Ramos (cell line): ENCODE measurements around the gene RGS19.

Experiments used
- in situ Hi-C: fragments of 300-500 bp; cut with MboI; formaldehyde crosslinking; loops from one replicate; pipeline ENCODE4 v1.14.3; 2022; ENCODE audit warnings: low sequenced_read_pairs; ENCODE audit not compliant: unreplicated experiment

The RGS19 gene

DNA sequence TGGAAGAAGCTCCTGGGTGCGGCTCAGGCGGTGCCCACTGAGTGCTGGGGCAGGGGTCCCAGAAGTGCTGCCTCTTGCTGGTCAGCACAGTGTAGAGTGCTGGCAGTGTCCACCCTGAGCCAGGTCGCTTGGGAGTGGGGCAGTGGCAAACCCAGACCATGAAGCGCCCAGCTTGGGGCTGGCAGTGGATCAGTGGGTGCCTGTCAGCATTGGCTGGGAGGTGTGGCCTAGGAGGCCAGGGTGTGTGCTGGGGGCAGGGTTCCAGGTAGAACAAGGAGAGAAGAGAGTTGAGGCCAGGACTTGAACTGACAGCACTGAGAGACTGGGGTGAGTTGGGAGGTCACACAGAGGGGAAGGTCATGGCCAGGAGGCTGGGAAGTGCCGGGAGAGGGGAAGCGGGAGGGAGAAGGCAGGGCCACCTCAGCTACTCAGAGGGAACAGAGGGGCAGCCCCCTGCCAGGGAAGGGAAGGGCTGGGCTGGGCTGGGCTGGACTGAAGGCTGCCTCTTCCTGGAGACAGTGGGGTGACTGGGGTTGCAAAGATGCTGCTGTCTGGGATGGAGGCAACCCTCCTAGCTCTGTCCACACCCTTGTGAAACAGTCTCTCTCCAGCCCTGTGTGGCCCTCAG lies 12.2 kb downstream of the RGS19 start:
- in situ Hi-C loops: no loop called here

DNA sequence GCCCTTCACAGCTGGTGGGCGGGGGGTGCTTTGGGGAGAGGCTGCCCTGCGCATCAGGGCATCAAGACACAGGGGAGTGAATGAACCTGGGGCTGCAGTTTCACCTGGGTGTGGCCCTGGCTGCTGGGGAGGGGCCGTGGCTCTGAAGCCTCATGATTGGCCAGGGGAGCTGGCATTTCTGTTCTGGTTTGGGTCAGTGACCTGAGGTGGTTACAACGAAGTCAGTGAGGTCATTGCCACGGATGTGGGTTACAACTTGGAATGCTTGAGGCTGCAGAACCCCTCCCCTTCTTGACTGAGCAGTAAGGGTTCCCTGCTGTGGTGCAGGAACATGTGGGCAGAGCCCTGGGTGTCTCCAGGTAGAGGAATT lies 13.4 kb downstream of the RGS19 start:
- in situ Hi-C loops: no loop called here

DNA sequence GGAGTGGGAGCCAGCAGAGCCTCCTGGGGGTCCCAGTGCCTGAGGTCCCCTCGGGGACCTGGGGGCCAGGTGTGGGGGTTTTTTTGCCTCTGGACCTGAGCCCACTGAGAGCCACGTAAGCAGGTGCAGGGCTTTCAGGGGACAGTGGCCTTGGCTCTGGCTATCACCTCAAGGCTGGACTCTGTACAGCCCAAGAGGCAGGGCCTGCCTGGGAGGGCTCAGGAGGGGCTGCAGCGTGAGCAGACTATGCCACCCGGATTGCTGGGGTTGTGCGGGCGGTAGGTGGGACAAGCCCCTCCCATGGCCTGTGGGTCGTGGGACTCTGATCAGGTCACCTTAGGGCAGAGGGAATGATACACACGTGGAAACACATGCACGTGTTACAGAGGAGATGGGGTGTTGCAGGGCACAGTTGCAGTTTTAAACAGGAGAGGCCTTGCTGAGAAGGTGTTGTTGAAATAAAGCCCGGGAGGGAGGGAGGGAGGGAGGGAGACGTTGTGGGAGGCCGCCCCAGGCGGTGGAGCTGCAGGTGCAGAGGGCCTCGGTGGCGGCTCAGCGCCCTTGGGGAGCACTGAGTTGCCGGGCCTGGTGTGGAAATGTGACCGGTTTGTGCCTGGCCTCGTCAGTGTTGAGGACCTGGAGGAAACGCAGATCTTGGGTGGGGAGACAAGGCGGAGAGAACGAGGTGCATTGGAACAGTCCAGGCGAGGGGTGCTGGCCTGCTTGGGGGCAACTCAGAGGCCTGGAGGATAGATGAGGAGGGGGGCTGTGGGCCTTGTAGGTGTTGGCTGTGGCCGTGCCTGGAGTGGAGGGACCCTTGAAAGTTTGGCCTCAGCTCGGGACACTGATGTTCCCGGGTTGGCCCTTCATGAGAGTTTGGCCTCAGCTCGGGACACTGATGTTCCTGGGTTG lies 14.0 kb downstream of the RGS19 start:
- in situ Hi-C loops: no loop called here

DNA sequence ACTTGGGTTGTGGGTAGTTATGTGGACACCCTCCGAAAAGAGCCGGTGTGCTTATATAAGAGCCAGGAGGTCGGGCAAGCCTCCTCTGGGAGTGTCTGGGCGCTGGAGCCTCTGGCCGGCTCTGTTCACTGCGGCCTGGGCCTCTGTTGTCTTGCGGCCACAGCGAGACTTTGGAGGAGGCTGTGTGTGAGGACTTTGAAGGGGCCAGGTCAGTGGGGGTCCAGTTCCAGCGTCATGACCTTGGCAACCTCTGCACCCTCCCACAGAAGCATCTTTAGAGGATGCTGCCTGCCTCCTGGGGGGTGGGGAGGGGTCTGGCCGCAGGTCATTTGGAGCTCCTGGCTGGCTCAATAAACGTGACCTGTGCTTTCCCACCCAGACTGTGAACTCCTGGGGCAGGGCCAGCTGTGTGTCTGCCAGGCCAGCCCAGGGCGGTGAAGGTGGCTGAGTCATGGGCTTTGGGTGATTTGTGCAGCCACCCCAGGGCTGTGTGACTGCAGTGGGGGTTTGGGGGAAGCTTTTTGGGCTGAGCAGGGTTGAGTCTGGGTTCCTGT lies 15.1 kb downstream of the RGS19 start:
- in situ Hi-C loops: no loop called here

DNA sequence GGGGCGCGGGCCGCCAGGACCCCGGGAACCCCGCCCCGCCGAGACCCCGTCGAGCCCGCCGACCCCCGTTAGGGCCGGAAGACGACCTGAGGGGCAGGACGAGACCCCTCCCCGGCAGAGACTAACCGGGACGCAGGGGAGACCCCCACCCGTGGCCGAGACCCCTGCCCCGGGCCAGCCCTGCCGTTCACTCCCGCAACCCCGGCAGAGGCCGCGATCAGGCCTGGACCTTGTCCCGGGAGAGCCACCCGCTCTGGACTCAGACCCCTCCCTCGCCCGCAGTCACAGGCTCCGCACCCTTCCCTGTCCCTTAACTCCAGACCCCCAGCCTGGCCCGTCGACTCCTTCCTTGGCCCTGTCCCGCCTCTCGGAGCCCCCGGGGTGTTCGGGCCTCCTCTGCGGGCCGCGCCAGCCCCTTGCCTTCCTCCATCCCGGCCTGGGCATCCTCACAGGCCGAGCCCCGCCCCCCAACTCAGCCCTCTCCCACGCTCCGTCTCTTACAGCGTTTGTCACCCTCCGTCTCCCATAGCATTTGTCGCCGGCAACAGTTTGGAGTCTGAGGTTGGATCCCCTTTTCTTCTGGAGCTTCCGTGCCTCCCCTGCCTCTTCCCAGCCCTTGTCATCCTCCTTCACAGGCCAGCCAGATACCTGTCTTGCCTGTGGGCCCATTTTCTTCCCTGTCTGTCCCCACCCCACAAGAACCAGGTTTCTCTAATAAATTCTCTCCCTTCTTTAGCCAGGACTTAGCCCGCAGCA lies 15.8 kb downstream of the RGS19 start:
- in situ Hi-C loops: no loop called here

DNA sequence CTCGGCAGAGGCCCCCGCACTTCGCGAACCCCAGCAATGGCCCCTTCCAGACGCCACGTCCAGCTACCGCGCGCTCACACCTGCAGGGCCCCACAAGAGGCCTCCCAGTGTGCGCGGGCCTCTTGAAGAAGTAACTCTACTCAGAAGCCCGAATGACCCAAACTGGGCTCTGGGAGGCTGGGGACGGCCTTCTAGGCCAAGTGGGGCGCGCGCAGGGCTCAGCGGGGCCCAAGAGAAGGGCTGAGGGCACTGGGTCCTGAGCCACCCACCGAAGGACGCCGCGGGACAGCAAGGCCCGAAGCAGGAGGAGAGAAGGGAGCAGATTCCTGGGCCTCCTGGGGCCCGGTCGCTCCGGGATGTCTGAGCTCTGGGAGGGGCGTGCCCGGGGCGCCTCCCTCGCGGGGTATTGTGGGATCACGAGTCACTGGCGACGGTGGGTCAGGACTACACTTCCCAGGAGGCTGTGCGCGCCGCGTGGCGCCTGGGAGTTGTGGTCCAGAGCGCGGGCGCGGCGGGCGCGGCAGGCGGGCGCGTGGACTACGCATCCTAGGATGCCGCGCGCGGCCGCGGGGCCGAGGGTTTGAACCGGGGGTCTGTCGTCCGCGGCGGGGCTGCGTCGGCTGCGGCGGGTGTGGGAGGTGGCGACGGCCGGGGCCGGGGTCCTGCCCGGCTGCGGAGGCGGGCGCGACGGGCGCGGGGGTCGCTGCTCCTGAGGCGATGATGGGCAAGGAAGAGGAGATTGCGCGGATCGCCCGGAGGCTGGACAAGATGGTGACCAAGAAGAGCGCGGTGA lies 16.5 kb downstream of the RGS19 start, which contains the start of gene TCEA2:
TSS of gene TCEA2 (plus strand) at position 603 of the 793 bp plus-strand sequence. CDS start at position 718, 115 bp downstream.
- in situ Hi-C loops: no loop called here

DNA sequence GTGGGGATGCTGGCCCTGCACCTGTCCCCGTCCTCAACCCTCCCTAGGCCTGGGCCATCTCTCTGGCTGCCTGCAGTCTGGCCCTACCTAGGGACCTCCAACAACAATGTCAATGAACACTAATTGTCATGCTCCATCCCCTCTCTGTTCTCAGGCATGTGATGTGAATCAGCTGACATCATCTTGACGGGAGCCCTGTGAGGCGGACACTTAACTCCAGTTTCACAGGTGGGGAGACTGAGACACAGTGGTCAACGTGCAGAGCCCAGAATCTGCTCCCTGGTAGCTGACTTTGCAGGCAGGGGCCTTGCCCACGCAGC lies 17.1 kb downstream of the RGS19 start:
- in situ Hi-C loops: no loop called here

DNA sequence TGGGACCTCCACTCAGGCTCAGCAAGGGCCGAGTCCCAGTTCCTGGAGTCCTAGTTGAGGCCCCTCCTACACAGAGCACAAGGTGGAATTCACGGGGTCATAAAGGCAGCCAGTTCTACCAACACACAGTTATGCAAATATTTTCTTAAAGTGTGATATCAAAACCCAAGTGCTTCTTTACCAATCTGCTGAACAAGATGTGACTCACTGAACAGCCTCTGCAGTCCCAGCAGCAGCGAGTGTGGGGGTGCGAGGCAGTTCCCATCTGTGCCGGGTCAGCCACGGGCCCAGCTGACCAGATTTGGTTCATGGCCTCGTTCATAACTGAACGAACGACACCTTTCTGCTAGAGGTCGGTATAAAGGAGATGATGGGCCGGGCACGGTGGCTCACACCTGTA lies 20.8 kb downstream of the RGS19 start:
- in situ Hi-C loops: no loop called here

DNA sequence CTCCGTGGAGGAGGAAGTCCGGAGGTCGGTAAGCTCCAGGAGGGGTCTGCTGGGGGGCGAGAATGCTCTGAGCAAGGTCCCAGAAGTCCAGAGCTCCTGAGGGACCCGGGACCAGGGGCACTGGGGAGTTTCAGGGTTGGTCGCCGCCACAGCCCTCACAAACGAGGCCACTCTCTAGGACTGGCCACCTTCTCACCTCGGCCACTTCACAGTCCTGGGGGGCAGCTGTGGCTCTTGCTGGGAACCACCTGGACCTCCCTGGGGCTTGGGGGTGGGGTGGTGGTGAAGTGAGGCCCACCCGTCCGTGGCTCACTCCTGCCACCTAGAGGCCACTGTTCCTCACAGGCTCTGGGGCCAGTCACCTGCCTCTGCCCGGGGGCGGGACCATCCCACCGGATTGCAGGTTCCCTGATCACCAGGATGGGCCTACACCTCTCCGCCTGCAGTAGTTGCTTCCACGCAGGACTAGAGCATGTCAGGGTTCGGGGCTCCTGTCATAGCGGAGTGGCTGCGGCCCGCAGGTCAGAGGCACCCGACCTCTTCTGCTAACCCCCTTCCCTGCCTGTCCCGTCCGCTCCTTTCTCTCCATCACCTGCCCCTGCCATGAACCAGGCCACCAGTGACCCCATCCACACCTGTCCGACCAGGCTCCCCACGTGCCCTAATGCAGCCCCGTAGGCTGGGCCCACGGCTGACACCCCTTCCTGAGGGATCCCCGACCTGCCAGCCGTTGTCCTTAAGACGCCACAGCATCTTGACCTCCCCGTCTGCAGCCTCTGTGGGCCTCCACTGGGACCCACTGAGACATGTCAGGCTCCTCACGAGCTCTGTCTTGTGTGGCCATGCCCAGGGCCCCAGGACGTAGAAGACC lies 21.5 kb downstream of the RGS19 start:
- in situ Hi-C loops: no loop called here

DNA sequence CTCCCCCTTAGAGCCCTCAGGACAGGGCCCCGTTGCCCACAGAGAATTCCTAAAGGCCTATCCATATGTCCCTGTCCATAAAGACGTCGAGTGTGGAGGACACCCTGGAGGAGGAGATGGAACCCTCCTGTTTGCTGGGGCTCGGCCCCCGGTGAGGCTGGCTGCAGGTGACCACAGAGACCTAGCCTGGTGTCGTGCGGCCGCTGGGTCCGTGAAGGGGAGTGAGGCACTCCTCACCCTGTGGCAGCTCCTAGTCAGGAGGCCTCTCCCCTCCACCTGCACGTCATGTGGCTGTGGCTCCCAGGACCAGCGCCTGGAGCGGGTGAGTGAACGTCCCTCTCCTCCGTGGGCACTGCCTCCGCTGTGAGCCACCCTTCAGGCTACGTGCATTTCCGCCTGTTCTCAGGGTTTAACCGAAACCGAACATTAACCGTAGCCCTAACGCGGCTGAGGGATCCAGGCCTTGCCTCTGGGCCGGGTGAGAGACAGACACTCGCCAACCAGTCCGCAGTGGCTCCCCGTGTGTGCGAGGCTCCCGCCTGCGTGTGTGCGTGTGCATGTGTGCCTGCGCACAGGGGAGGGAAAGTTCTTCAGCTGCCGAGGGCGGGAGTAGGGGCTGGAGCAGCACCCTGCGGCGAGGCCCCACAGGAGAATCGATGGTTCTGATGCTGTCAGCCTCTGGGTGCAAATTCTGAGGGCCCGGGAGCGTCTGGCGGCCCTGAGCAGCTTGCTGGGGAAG lies 22.3 kb downstream of the RGS19 start:
- in situ Hi-C loops: no loop called here

DNA sequence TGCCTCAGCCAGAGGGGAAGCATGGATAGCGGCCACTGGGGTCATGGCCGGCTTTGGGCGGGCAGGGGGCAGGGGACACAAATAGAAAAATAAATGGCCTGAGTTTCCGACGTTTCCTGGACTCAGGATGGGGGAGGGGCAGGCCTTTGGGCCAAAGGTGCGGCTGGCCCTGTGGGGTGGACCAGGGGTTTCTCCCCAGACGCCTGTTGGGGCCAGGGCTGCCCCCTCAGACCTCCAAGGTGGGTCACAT lies 22.8 kb downstream of the RGS19 start:
- in situ Hi-C loops: no loop called here

DNA sequence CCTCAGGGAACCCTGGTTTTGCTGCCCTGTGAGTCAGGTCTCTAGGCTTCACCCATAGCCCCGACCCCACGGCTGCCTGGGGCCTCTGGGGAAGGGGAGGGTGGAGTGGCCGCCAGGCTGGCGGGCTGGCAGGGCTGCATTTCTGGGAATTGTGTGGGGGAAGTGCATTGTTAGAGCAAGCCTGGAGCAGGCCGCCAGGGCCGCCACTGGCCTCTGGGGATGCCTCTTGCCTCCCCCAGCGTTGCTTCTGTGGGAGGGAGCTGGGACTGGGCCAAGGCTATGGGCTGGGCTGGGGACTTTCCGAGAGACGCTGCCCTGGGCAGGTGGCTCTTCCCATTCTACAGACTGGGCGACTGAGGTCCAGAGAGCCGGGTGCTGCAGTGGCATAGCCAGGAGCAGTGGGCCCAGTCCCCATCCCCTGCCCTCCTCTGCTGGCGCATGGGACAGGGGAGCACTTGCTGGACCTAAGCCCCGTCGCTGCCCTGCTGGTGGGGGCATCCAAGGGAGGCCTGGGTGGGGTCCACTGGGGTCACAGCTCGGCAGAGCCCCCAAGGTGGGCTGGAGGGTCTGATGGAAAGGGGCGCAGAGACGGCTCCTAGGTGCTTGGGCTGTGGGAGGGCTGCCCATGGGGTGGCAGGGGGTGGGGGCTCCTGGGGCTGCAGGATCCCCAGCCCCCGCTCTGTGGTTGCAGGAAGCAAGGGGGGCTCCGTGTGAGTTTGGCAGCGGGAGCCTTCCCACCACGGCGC lies 23.3 kb downstream of the RGS19 start:
- in situ Hi-C loops: no loop called here

DNA sequence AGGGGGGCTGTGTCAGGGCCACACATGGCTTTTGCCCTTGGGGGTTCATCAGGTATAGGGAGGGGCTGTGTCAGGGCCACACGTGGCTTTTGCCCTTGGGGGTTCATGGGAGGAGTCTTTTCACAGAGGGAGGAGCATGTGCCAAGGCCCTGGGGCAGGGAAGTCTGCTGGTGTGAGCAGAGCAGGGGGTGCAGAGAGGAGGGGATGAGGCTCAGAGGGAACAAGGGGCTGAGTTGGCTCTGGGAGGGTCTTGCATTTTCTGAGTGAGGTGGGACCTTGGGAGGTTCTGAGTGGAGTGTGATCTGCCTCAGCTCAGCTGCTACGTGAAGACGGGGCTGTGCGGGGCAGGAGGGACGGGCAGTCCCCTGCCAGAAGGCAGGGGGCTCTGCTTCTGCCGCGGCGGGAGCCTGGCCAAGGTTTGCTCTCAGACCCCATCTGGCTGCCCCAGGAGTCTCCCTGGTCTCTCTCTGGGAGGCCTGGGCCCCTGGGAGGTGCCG lies 23.9 kb downstream of the RGS19 start:
- in situ Hi-C loops: no loop called here

DNA sequence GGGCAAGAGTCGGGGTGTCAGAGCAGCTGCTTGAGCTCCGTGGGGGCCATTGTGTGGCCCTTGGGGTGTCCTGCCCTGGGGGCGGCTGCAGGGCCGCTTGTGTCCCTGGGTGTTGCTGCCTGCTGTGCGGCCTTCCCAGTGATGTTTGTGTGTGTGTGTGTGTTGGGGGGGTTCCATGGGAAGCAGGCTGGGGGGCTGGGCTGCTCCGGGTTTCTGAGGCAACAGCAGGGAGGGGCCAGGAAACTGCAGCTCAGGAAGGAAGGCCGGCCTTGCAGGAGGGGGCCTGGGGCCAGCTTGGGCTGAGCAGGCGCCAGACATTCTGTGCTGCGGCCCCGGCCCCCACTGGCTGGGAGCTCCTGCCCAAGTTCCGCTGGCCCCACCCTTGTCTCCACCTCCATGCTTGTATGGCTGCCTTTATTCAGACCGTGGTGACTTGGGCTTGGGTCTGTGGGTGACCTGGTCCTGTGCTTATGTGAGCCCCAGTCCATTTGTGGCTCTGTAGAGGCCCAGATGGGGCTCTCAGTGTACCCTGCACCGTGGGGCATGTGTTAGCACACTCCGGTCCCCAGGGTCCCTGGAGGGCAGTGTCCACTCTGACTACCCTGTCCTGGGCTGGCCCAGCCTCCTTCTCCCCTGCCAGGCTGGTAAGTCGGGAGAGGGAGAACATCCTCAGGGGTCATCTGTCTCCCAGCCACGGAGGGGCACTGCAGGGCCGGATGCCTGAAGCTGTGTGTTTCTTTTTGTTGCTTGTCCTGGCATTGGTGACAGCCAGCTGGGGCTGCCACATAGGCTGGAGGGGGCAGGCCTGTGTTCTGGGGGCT lies 25.3 kb downstream of the RGS19 start:
- in situ Hi-C loops: no loop called here

DNA sequence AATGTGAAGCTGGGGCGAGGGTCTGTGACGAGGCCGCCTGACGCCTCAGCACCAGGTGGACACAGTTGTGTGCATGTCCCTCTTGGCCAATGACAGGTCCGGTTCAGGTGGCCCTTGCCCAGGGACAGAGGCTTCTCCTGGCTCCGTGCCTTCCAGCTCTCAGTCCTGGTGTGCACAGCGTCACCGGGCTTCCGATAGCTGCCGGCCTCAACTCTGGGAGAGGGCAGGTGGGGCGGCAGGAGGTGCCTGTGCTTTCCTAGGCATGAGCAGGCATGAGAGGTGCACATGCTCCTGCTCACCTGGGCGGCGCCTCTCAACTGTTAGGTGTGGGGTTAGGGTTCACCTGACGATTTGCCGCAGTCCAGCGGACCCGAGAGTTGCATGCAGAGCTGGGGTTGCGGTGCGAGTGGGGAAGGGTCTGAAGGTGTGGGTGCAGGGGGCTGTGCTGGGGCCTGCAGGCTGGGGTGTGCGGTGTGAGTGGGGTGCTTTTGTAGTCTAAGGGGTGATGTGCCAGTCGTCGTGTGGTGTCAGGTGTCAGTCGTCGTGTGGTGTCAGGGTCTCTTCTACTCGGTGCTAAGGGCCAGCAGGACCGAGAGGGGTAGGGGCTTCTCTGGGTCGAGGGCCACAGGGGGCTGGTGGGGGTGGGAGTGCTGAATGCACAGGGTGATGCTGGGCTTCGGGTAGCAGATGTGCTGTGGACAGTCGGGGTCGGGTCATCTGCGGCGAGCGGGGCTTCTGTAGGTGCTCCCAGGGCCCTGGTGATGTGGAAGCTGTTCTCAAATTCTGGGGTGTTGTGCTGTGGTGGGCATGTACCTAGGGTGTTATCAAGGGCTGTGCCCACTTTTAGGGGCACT lies 26.1 kb downstream of the RGS19 start:
- in situ Hi-C loops: no loop called here

DNA sequence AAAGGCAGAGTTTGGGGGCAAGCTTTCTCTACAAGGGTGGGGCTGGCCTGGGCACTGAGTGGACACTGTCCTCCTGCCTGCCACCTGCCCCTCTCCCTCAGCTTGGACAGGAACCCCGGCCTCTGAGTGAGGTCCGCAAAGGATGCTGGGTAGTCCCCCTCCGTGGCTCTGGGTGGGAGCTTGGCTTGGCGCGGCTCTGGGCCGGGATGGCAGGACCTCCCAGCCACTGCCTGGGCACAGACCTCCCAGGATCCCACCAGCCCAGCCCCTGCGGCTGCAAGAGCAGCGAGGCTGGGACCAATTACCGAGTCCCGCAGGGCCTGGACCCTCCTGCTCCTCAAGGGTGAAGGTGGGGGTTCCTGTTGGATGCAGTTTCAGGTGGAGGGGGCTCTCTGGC lies 27.0 kb downstream of the RGS19 start:
- in situ Hi-C loops: no loop called here
